ENCODE results near the gene FAAH. TPM values are rescaled to one million over a fixed set of nuclear protein-coding genes. Genes with fewer than 3 reads are reported as not detected.

FAAH gene
- total RNA-seq, 2 experiments from 2014 or later = 6.1 to 7.6 TPM

DNA sequence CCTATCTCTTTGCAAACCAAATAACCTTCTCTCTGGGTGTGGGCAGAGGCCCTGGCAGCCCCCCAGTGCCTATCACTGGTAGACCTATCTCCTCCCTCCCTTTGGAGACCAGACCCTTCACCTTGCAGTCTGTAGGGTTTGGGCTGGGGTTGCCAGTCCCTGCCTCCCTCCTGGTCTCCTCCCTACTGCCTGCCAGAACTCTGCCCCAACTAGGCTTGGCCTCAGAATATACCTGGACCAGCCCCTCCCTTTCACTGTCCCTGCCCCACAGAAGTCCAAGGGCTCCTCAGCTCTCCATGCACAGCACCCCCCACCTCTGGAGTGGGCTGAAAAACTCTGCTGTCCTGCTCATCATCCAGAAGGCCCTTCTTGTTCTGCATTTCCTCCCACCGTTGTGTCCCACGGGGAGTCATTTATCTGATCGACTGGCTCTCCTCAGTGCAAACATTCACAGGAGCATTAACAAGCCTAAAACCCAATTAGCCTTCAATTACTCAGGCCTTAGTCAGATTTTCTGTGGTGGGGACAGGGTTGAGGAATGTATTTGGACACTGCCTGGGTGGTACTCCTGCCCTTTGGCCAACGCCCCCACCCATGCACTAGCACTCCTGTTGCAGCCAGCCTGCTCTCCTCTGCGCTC lies 67.8 kb downstream of the FAAH start:
- no peaks in the 10 kb centered on the region for H3K36me3 Mint-ChIP-seq (ENCODE audit: low read depth)
- no peaks in the 10 kb centered on the region for H3K9me3 Mint-ChIP-seq
- H3K4me1 Mint-ChIP-seq = peaks cover 6% of the 10 kb centered on the region
- no peak for DNase-seq
- no peak overlapping the region for H3K27ac Mint-ChIP-seq
- peaks cover 54% of the 10 kb centered on the region for H3K27me3 Mint-ChIP-seq
- POLR2A ChIA-PET = no interaction called here
- CTCF ChIA-PET = no interaction called here
- H3K4me3 Mint-ChIP-seq = no peak overlapping the region

Other genes starting within 250 kb of the FAAH start
- not detected for gene TSPAN1, start 219.2 kb upstream of the FAAH start, total RNA-seq
- not detected for gene P3R3URF, start 217.8 kb upstream of the FAAH start, total RNA-seq
- 10 to 100 TPM; 32.0 to 33.4 TPM for gene POMGNT1, start 195.9 kb upstream of the FAAH start, total RNA-seq
- gene LURAP1, start 191.0 kb upstream of the FAAH start, total RNA-seq = not detected
- gene RAD54L, start 146.6 kb upstream of the FAAH start, total RNA-seq = 10 to 100 TPM; 46.7 to 54.0 TPM
- 10 to 100 TPM; 37.1 to 40.6 TPM for gene LRRC41, start 90.7 kb upstream of the FAAH start, total RNA-seq
- 100 to 1,000 TPM; 247 to 273 TPM for gene UQCRH, start 90.6 kb upstream of the FAAH start, total RNA-seq
- 10 to 100 TPM; 22.2 to 22.3 TPM for gene NSUN4, start 53.5 kb upstream of the FAAH start, total RNA-seq
- under 1 TPM in 1 of 2 experiments, not detected in 1; 0.10 TPM for gene DMBX1, start 95.5 kb downstream of the FAAH start, total RNA-seq
- gene KNCN, start 157.3 kb downstream of the FAAH start, total RNA-seq = not detected
- 10 to 100 TPM; 58.2 to 63.3 TPM for gene MKNK1, start 210.0 kb downstream of the FAAH start, total RNA-seq
- 10 to 100 TPM; 19.5 to 21.4 TPM for gene MOB3C, start 222.5 kb downstream of the FAAH start, total RNA-seq

Measured in activated CD4-positive, alpha-beta T cell treated with anti-CD3 and anti-CD28 coated beads, Interleukin-2, amount 10 ng/mL, durations not matched to agents 7 days and 5 days (primary cell).